H9 (cell line): ENCODE measurements around the gene DLX1. TPM values are rescaled to one million over a fixed set of nuclear protein-coding genes. Genes with fewer than 3 reads are reported as not detected.
"Not testable (repeated sequence)": the region's sequence is repeated elsewhere in the genome, so short reads cannot be mapped to it uniquely, and the experiment has no call there.

Source experiments
- DNase-seq: peaks from one replicate; pipeline ENCODE4 v3.0.0-alpha.2; 2017
- H2AFZ ChIP-seq: one replicate; pipeline ENCODE4 v1.6.1; 2013; ENCODE audit warnings: mild to moderate bottlenecking, low read length, control low read depth, moderate library complexity
- H2AK5ac ChIP-seq: 2 replicates; pipeline ENCODE4 v1.6.1; 2013; ENCODE audit warnings: low read length, control low read depth, mixed read lengths; ENCODE audit not compliant: insufficient read length
- H2BK120ac ChIP-seq: one replicate; pipeline ENCODE4 v1.6.1; 2013; ENCODE audit warnings: low read depth, mild to moderate bottlenecking, low read length, control low read depth, inconsistent platforms; ENCODE audit not compliant: poor library complexity, severe bottlenecking
- H2BK12ac ChIP-seq: 2 replicates; pipeline ENCODE4 v1.6.1; 2013; ENCODE audit warnings: low read length, control low read depth, mixed read lengths, low read depth; ENCODE audit not compliant: insufficient read length
- H2BK15ac ChIP-seq: 2 replicates; pipeline ENCODE4 v1.6.1; 2013; ENCODE audit warnings: low read depth, low read length, control low read depth
- H2BK20ac ChIP-seq: one replicate; pipeline ENCODE4 v1.6.1; 2013; ENCODE audit warnings: low read depth, mild to moderate bottlenecking, low read length, control low read depth, inconsistent platforms; ENCODE audit not compliant: poor library complexity, severe bottlenecking
- H2BK5ac ChIP-seq: 2 replicates; pipeline ENCODE4 v1.6.1; 2013; ENCODE audit warnings: low read length, control low read depth, mixed read lengths; ENCODE audit not compliant: insufficient read length
- H3K14ac ChIP-seq: 2 replicates; pipeline ENCODE4 v1.6.1; 2013; ENCODE audit warnings: low read length, control low read depth; ENCODE audit not compliant: insufficient read depth
- H3K18ac ChIP-seq: 2 replicates; pipeline ENCODE4 v1.6.1; 2013; ENCODE audit warnings: low read depth, mild to moderate bottlenecking, mixed read lengths, low read length, control low read depth; ENCODE audit not compliant: insufficient read length
- H3K23ac ChIP-seq: 2 replicates; pipeline ENCODE4 v1.6.1; 2013; ENCODE audit warnings: low read length, control low read depth, mixed read lengths, low read depth; ENCODE audit not compliant: insufficient read length
- H3K23me2 ChIP-seq: 2 replicates; pipeline ENCODE4 v1.6.1; 2013; ENCODE audit warnings: low read depth, mild to moderate bottlenecking, mixed read lengths, low read length, control low read depth; ENCODE audit not compliant: insufficient read length, poor library complexity, severe bottlenecking
- H3K27ac ChIP-seq: 2 replicates; pipeline ENCODE4 v1.5.1; 2013; ENCODE audit warnings: low read length, control low read depth, mixed read lengths, low read depth; ENCODE audit not compliant: insufficient read length
- H3K27me3 ChIP-seq: 2 replicates; pipeline ENCODE4 v1.6.1; 2013; ENCODE audit warnings: low read length, control low read depth, inconsistent platforms; ENCODE audit not compliant: insufficient read depth
- H3K4ac ChIP-seq: 2 replicates; pipeline ENCODE4 v1.6.1; 2013; ENCODE audit warnings: low read depth, mild to moderate bottlenecking, control low read depth, inconsistent platforms, low read length, moderate library complexity
- H3K4me1 ChIP-seq: 2 replicates; pipeline ENCODE4 v1.6.1; 2013; ENCODE audit warnings: low read length, control low read depth, inconsistent platforms; ENCODE audit not compliant: insufficient read depth
- H3K4me2 ChIP-seq: 2 replicates; pipeline ENCODE4 v1.6.1; 2013; ENCODE audit warnings: low read length, control low read depth, mixed read lengths; ENCODE audit not compliant: insufficient read length, insufficient read depth
- H3K56ac ChIP-seq: 2 replicates; pipeline ENCODE4 v1.6.1; 2013; ENCODE audit warnings: low read depth, mild to moderate bottlenecking, mixed read lengths, low read length, control low read depth; ENCODE audit not compliant: insufficient read length
- H3K79me1 ChIP-seq: 2 replicates; pipeline ENCODE4 v1.6.1; 2013; ENCODE audit warnings: low read depth, mild to moderate bottlenecking, moderate library complexity, low read length, control low read depth, inconsistent platforms; ENCODE audit not compliant: insufficient read depth, poor library complexity, severe bottlenecking
- H3K79me2 ChIP-seq: 2 replicates; pipeline ENCODE4 v1.6.1; 2013; ENCODE audit warnings: low read length, control low read depth, inconsistent platforms; ENCODE audit not compliant: insufficient read depth
- H3K9ac ChIP-seq: 2 replicates; pipeline ENCODE4 v1.6.1; 2013; ENCODE audit warnings: low read length, control low read depth, mixed read lengths; ENCODE audit not compliant: insufficient read length; ENCODE audit errors: extremely low read depth
- H3K9me3 ChIP-seq: one replicate; pipeline ENCODE4 v1.6.1; 2013; ENCODE audit warnings: low read depth, low read length, inconsistent platforms; ENCODE audit not compliant: control insufficient read depth
- H3T11ph ChIP-seq: one replicate; pipeline ENCODE4 v1.6.1; 2013; ENCODE audit warnings: mild to moderate bottlenecking, low read length, control low read depth, inconsistent platforms
- H4K20me1 ChIP-seq: one replicate; pipeline ENCODE4 v1.6.1; 2013; ENCODE audit not compliant: control insufficient read depth, insufficient read length, insufficient read depth
- H4K5ac ChIP-seq: 2 replicates; pipeline ENCODE4 v1.6.1; 2013; ENCODE audit warnings: low read depth, mild to moderate bottlenecking, mixed read lengths, low read length, control low read depth; ENCODE audit not compliant: insufficient read length
- H4K8ac ChIP-seq: replicated peaks from 2 replicates; pipeline ENCODE4 v1.6.1; 2013; ENCODE audit warnings: low read length, control low read depth, mixed read lengths, low read depth; ENCODE audit not compliant: insufficient read length
- H4K91ac ChIP-seq: 2 replicates; pipeline ENCODE4 v1.6.1; 2013; ENCODE audit warnings: low read depth, mild to moderate bottlenecking, moderate library complexity, mixed read lengths, low read length, control low read depth; ENCODE audit not compliant: insufficient read length
- H3K27ac Mint-ChIP-seq, 3 experiments: 2 replicates in 2 of 3; 3 replicates in 1 of 3; pipeline ENCODE4 v1.8.0; 2020 to 2021; ENCODE audit warnings: mixed read lengths in 3 of 3, mild to moderate bottlenecking in 1 of 3, moderate library complexity in 1 of 3
- H3K27me3 Mint-ChIP-seq: 2 replicates; pipeline ENCODE4 v1.8.0; 2021; ENCODE audit warnings: low read depth, mild to moderate bottlenecking, moderate library complexity, mixed read lengths
- H3K36me3 Mint-ChIP-seq, 3 experiments: 2 replicates in 2 of 3; 3 replicates in 1 of 3; pipeline ENCODE4 v1.8.0; 2020 to 2021; ENCODE audit warnings: low read depth in 3 of 3, mixed read lengths in 3 of 3; ENCODE audit not compliant: insufficient read depth in 1 of 3
- H3K4me1 Mint-ChIP-seq, 2 experiments: 2 replicates each; pipeline ENCODE4 v1.8.0; 2020; ENCODE audit warnings: mixed read lengths in 2 of 2
- H3K4me3 Mint-ChIP-seq, 2 experiments: 2 replicates in 1 of 2; 3 replicates in 1 of 2; pipeline ENCODE4 v1.8.0; 2020 to 2021; ENCODE audit warnings: mild to moderate bottlenecking in 2 of 2, mixed read lengths in 2 of 2, moderate library complexity in 1 of 2
- H3K9me3 Mint-ChIP-seq, 2 experiments: 2 replicates in 1 of 2; 3 replicates in 1 of 2; pipeline ENCODE4 v1.8.0; 2020; ENCODE audit warnings: mild to moderate bottlenecking in 2 of 2, mixed read lengths in 2 of 2, moderate library complexity in 1 of 2
- WGBS: extraction: QIAGEN DNeasy Blood & Tissue Kit; methylation state at CpG from one replicate; pipeline ENCODE4 v1.1.7; 2013; ENCODE audit warnings: missing lambda C conversion rate, low lambda C conversion rate, mixed read lengths; ENCODE audit not compliant: insufficient read length; ENCODE audit errors: extremely low coverage; 5-methylcytosine and 5-hydroxymethylcytosine counted together
- total RNA-seq: library from RNA; stranded (reverse); gene quantifications from 2 replicates; pipeline ENCODE4 v1.2.1, GENCODE V29; 2021
- TF ChIP-seq, protein P1 (sequence below): fragments of 200-600 bp; sonication (generic); conservative IDR thresholded peaks from 3 replicates; pipeline ENCODE4 v1.8.0; 2021; ENCODE audit warnings: antibody characterized with exemption, mild to moderate bottlenecking

Gene DLX1
- total RNA-seq, 1 experiment from 2014 or later, result not detected

DNA sequence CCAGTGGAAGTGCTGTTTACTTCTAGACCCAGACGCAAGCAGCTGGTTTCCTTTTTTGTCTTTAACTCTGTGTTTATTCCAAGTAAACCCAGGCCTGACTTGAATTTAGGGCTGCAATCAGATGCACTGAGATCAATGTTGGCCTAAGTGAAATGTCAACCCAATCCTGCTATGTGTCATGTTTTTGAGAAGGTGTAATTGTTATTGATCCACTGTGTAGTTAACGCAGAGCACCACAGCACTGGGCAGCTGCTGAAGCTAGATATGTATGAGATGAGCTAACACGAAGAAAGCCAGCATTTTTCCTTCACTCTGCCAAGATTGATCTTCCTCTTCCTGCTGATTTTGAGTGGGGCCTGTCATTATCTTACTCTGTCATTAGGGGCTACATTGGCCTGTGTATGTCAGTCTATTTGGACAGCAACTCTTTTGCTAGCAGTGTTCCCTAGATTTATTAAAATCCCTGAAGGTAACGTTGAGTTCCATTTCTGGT, 18.9 kb upstream of the DLX1 start:
- Histone ChIP-seq H4K91ac (no peak overlapping the region), H2AFZ (no peak overlapping the region), H3K79me2 (no peaks in the 10 kb centered on the region), H3K9me3 (no peaks in the 10 kb centered on the region), H2BK12ac (no peak overlapping the region), H2BK15ac (no peak overlapping the region), H2BK5ac (no peak overlapping the region), H3K9ac (no peak overlapping the region), H3K27me3 (no peaks in the 10 kb centered on the region), H3K4me1 (no peaks in the 10 kb centered on the region), H2BK20ac (no peak overlapping the region), H4K5ac (no peak overlapping the region), H4K8ac (no peak overlapping the region), H3K4me2 (no peak overlapping the region), H3K18ac (no peak overlapping the region), H2AK5ac (no peak overlapping the region), H2BK120ac (no peak overlapping the region), H3K4ac (no peak overlapping the region), H3K23me2 (no peaks in the 10 kb centered on the region), H3K27ac (peak overlapping the region; percentile 10), H3T11ph (no peak overlapping the region), H3K79me1 (no peaks in the 10 kb centered on the region), H3K56ac (no peak overlapping the region), H3K14ac (no peak overlapping the region), H4K20me1 (no peaks in the 10 kb centered on the region), H3K23ac (no peak overlapping the region)
- H3K9me3 Mint-ChIP-seq, result no peaks in the 10 kb centered on the region
- no CpG with 5 or more reads among the region's 4 CpGs for WGBS
- TF ChIP-seq, protein P1, sequence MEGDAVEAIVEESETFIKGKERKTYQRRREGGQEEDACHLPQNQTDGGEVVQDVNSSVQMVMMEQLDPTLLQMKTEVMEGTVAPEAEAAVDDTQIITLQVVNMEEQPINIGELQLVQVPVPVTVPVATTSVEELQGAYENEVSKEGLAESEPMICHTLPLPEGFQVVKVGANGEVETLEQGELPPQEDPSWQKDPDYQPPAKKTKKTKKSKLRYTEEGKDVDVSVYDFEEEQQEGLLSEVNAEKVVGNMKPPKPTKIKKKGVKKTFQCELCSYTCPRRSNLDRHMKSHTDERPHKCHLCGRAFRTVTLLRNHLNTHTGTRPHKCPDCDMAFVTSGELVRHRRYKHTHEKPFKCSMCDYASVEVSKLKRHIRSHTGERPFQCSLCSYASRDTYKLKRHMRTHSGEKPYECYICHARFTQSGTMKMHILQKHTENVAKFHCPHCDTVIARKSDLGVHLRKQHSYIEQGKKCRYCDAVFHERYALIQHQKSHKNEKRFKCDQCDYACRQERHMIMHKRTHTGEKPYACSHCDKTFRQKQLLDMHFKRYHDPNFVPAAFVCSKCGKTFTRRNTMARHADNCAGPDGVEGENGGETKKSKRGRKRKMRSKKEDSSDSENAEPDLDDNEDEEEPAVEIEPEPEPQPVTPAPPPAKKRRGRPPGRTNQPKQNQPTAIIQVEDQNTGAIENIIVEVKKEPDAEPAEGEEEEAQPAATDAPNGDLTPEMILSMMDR, result no peak
- peaks cover 0 to 4% (median 0%) of the 10 kb centered on the region in 3 experiments; a peak in 2 of 7 replicates for H3K36me3 Mint-ChIP-seq
- no peaks in the 10 kb centered on the region for H3K27me3 Mint-ChIP-seq
- no peak for DNase-seq
- H3K4me3 Mint-ChIP-seq, result no peak overlapping the region
- no peak overlapping the region for H3K27ac Mint-ChIP-seq
- no peaks in the 10 kb centered on the region for H3K4me1 Mint-ChIP-seq

DNA sequence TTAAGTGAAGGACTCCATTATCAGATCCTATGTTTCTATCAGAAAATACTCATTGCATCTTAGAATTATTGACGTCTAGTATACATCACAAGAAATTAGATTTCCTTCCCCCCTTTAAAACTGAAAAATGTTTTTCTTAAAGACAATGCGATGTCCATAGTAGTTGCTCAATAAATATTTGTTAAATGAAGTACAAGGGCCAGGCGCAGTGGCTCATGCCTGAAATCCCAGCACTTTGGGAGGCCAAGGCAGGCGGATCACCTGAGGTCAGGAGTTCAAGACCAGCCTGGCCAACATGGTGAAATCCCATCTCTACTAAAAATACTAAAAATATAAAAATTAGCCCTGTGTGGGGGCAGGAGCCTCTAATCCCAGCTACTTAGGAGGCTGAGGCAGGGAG, 17.4 kb upstream of the DLX1 start:
- H3K27ac Mint-ChIP-seq, result not testable (repeated sequence)

More for the DNA sequence above, 17.4 kb upstream of the DLX1 start:
- H3K9me3 Mint-ChIP-seq, H3K18ac ChIP-seq, H2BK20ac ChIP-seq, H3K36me3 Mint-ChIP-seq, H3K9ac ChIP-seq, H3K4me1 Mint-ChIP-seq, H3K79me2 ChIP-seq, H4K20me1 ChIP-seq, H3K14ac ChIP-seq, H3K27me3 ChIP-seq, H2BK120ac ChIP-seq, H3K4ac ChIP-seq, H4K91ac ChIP-seq, DNase-seq, H3K27ac ChIP-seq, H3K27me3 Mint-ChIP-seq, H2BK5ac ChIP-seq, H2BK15ac ChIP-seq, H2BK12ac ChIP-seq, H3T11ph ChIP-seq, H2AFZ ChIP-seq, H3K23me2 ChIP-seq, H3K4me2 ChIP-seq, H3K56ac ChIP-seq, H3K79me1 ChIP-seq, H2AK5ac ChIP-seq, H4K8ac ChIP-seq, H3K4me3 Mint-ChIP-seq, H3K9me3 ChIP-seq, H4K5ac ChIP-seq, H3K4me1 ChIP-seq, H3K23ac ChIP-seq: not testable (repeated sequence)
- no CpG with 5 or more reads among the region's 4 CpGs for WGBS
